ENCODE measurements around the gene PXDC1.
"Not testable (repeated sequence)": the region's sequence is repeated elsewhere in the genome, so short reads cannot be mapped to it uniquely, and the experiment has no call there.

PXDC1 gene

GRCh38 chr6:3762852-3763251 lies 11.3 kb upstream of the PXDC1 start:
- DNase-seq (ENCODE audit: low read depth in 3 of 3): no peak

- DNase-seq (ENCODE audit: low read depth in 3 of 3): no peak
Observed at GRCh38 chr6:3762359-3762758, 10.8 kb upstream of the PXDC1 start.

DNA sequence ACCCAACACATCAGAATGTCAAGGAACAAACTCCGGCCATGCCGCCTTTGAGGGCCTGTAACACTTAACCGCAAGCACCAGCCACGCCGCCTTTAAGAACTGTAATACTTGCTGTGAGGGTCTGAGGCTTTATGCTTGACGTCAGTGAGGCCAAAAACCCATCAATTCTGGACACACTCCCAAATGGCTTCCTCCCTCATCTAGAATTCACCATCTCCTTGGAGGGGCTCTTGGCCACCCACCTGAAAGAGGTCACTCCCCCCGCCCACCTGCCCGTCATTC lies 10.4 kb upstream of the PXDC1 start:
- DNase-seq (ENCODE audit: low read depth in 3 of 3): no peak

DNA sequence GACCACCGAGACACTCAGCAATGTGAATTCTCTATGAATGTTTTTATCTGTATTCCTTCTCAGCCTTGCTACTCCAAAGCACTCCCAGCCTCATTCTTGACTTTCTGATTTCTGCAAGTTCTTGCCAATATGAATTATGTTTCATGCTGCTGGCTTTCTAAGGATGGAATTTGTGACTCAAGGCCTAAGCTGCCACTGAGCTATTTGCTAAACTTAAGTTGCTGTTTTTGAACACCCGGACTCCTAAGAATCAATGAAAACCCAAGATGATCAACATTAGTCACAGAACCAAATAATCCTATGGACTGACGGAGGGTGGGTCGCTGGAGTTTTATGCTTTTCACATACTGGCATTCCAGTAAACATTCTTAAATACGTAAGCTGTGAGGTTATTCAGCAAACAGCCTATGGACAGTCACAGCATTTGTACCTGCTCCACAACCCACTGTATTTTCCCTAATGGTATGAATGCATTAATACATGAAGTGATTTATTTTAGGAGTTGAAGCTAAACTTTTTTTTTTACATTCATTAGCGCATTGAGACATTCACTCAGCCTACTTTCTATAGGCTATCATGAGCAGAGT lies 8.2 kb upstream of the PXDC1 start:
- DNase-seq (ENCODE audit: low read depth in 3 of 3): no peak

GRCh38 chr6:3758842-3759144 lies 7.3 kb upstream of the PXDC1 start:
- DNase-seq (ENCODE audit: low read depth in 3 of 3): no peak

GRCh38 chr6:3757998-3758841 lies 6.7 kb upstream of the PXDC1 start:
- not testable (repeated sequence) for DNase-seq (ENCODE audit: low read depth in 3 of 3)

- no peak for DNase-seq (ENCODE audit: low read depth in 3 of 3)
Observed at GRCh38 chr6:3757241-3757641, 5.7 kb upstream of the PXDC1 start.

DNA sequence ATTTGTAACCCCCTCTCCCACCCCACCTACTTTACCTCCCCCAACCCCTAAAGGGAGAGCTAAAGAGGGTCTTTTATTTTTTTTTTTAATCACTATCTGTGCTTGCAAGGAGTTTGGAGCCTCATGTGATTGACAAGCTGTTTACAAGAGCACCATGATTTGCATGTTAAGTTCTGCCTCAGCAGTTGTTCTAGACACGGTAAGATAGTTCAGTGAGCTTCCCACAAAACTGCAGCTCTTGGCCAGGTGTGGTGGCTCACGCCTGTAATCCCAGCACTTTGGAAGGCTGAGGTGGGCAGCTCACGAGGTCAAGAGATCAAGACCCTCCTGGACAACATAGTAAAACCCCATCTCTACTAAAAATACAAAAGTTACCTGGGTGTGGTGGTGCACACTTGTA lies 5.0 kb upstream of the PXDC1 start:
- DNase-seq (ENCODE audit: low read depth in 3 of 3): no peak

- DNase-seq (ENCODE audit: low read depth in 3 of 3): no peak
Observed at GRCh38 chr6:3755637-3756545, 4.4 kb upstream of the PXDC1 start.

- no peak for DNase-seq (ENCODE audit: low read depth in 3 of 3)
Observed at GRCh38 chr6:3754776-3755175, 3.3 kb upstream of the PXDC1 start.

DNA sequence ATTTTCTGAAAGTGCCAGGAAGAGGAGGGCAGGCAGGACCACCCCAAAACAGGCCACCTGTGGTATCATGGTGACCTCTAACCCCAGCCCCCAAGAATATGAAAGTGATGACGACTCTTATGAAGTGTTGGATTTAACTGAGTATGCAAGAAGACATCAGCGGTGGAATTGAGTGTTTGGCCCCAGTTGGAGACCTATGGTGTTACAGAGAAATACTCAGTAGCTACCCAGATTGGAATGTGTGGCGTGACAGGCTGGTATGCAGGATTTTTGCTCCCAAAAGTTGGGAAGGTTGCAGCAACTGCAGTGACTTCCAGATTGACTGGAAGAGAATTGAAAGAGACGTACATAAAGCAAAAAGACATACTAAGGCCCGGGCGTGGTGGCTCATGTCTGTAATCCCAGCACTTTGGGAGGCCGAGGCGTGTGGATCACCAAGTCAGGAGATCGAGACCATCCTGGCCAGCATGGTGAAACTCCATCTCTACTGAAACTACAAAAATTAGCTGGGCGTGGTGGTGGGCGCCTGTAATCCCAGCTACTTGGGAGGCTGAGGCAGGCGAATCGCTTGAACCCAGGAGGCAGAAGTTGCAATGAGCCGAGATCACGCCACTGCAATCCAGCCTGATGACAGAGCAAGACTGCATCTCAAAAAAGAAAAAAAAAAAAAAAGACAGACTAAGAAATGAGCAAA lies 2.7 kb upstream of the PXDC1 start:
- DNase-seq (ENCODE audit: low read depth in 3 of 3): not testable (repeated sequence)

DNA sequence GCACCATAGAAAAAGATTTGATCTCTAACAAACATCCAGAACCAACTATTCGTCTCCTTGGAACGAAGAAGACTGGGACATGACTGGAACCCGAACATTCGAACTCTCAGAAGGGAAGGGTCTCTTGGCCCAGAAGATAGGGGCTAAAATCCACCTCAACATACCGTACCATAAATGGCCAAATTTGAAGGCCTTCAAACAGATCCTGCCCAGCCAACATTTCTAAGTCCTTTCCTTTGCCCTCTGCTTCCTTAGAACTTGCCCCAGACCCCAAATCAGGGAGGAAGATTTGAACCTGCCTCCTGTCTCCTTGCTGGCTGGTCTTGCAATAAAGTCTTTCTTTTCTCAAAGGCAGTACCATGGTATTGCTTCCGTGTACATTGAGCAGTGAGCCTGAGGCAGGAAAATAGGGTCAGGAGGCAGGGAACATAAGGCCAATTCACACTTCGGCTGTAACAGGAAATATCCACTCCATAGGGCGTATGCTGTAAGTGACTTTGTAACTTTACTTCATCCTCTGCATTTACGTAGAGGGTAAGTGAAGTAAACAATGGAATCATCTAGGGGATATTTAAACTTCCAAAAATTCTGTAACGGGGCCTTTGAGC lies 1.8 kb upstream of the PXDC1 start:
- DNase-seq (ENCODE audit: low read depth in 3 of 3): no peak

DNA sequence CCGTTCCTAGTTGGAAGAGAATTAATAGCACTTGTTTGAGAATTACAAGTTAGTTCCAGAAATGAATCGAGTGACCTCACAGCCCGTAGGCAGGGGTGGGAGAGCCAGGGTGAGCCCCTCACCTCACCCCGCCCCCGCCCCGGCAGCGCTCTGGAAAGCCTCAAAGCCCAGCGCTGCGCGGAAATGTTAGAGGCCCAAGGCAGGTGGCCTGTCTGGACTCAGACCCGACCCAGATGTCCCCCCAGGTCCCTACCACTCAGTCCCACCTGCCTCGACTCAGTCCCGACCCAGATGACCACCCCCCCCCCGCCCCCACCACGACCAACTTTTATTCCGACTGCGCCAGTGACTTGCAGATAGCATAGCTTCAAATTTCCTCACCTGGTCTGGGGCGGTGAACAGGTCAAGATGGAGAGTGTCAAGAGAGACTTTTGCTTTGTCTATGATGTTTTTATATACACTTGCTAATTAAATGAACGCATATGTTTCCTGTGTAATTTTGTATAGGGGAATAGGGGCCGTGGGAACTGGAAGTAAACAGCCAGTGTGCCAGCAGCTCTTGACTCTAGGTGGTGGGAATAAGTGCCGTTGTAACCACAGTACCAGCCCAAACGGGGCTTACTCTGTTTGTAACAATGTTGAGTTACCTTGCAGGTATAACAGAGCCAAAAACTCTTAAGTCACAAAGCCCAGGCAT lies 1.2 kb upstream of the PXDC1 start:
- no peak for DNase-seq (ENCODE audit: low read depth in 3 of 3)

DNA sequence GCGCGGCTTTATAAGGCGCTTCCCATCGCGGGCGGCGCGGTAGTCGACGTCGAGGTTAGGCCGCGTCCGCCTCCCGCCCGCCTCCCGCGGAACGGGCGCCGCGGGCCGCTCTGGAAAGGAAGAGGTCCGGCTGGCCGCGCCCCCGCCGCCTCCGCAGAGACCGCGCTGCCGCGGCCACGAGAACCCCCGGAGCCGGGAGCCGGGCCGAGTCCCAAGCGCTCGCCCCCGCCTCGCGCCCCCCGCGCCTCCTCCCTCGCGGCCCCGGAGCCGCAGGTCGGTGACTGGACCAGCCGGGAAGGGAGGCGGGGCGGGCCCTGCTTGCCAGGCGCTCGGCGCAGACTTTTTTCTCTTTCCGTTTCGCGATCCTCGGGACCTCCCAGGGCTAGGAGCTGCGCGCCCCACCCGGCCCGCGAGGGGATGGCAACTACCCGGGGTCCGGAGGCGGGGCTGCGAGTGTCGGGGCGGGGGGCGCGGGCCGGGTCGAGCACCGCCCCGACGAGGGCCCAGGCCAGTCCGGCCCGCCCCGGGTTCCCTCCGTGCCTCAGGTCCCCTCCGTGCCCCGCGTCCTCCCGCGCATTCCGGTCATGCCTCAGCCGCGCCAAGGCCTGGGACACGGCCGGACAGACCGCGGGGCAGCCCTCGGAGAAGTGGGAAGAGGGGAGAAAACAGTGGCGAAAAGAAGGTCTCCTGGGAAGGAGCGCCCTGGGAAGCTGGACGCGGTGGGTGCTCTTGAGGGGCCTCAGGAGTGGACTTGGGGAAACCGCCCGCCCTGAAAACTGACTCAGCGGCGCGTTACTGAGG lies 417 bp upstream of the PXDC1 start:
- peak; percentile 45 to 66 (median 52) for DNase-seq (ENCODE audit: low read depth in 3 of 3)

- no peak for DNase-seq (ENCODE audit: low read depth in 3 of 3)
Observed at GRCh38 chr6:3750317-3751076, 1.0 kb downstream of the PXDC1 start.

DNA sequence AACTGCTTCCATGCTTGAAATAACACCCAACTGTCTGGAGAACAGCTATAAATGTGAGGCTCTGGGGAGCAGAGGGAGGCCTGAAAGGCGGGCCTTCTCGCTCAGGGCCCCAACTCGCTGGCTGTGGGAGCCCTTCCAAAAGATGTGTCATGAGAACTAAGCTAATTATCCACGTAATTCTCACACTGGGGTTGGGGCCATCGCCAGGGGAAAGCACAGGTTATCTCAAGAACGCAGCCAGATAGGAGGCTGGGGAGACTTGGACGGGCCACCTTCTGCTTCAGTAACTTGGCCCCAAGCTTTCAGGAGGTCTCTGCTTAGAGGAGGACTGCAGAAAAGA lies 1.6 kb downstream of the PXDC1 start:
- no peak for DNase-seq (ENCODE audit: low read depth in 3 of 3)

- DNase-seq (ENCODE audit: low read depth in 3 of 3): no peak
Observed at GRCh38 chr6:3749067-3749841, 2.3 kb downstream of the PXDC1 start.

DNA sequence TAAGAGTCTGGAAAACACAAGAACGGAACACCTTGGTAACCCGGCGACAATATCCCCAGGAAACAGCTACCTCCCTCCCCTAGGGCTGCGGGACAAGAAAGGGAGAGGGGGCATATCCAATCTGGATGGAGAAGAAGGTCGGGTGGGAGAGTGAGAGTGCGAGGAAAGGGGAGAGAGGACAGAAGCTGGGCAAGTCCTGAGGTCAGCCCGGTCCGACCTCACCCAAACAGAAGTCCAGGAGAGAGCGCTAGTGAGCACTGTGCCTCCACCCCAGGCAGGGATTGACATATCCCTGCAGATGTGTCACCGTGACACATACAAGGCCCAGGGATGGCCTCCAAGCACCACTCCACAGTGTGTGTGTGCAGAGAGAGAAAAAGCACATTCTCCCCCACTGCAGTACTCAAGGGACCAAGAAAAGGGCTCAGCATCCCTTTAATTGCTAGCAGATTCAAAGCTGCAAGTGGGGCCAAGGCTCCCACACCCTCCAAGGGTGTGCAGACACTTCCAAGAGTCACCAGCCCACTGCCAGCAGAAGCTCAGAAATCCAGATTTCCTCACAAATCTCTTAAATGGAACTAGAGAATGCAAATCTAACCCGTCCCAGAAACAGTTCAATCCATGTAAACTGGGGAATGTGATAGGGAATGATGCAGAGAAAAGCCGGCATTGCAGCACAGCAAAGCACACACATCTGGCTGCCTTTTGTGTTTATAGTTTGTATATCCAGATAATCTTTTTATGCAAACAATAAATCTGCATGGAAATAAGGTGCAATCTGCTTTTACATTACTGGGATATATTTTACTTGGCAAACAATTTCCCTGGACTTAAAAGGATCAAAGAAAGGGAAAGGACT lies 3.1 kb downstream of the PXDC1 start:
- peak; percentile 13 to 40 (median 27) for DNase-seq (ENCODE audit: low read depth in 3 of 3)

Measured in stimulated activated CD4-positive, alpha-beta T cell treated with anti-CD3 and anti-CD28 coated beads, TNF-alpha, amount 100 ng/mL, for 24 hours (primary cell).